ENCODE results near the gene TCN1.
"Not testable (repeated sequence)": the region's sequence is repeated elsewhere in the genome, so short reads cannot be mapped to it uniquely, and the experiment has no call there.

DNA sequence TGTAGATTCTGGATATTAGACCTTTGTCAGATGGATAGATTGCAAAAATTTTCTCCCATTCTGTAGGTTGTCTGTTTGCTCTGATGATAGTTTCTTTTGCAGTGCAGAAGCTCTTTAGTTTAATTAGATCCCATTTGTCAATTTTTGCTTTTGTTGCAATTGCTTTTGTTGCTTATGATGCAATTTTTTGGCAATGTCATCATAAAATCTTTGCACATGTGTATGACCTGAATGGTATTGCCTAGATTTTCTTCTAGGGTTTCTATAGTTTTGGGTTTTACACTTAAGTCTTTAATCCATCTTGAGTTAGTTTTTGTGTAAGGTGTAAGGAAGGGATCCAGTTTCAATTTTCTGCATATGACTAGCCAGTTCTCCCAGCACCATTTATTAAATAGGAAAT, 20.9 kb upstream of the TCN1 start:
- TF ChIP-seq POLR2A (IDR thresholded peaks at IDR 0.05; ENCODE audit: low read length); GATA1 (IDR thresholded peaks at IDR 0.05; ENCODE audit: low read depth, low read length): not testable (repeated sequence)
